HL-60 (cell line): ENCODE measurements around the gene SMTNL2.

Experiments used
- POLR2AphosphoS5 ChIP-seq: IDR thresholded peaks from 2 replicates; pipeline ENCODE4 v1.6.1; 2012; ENCODE audit warnings: low read depth
- SPI1 ChIP-seq: IDR thresholded peaks from 2 replicates; pipeline ENCODE4 v1.6.1; 2012; ENCODE audit warnings: low read depth, mild to moderate bottlenecking, borderline replicate concordance
- TF ChIP-seq, protein P1 (sequence below): IDR thresholded peaks from one replicate; pipeline ENCODE4 v1.5.1; 2011; ENCODE audit warnings: low read length, control low read depth, inconsistent platforms; ENCODE audit not compliant: insufficient read depth

DNA sequence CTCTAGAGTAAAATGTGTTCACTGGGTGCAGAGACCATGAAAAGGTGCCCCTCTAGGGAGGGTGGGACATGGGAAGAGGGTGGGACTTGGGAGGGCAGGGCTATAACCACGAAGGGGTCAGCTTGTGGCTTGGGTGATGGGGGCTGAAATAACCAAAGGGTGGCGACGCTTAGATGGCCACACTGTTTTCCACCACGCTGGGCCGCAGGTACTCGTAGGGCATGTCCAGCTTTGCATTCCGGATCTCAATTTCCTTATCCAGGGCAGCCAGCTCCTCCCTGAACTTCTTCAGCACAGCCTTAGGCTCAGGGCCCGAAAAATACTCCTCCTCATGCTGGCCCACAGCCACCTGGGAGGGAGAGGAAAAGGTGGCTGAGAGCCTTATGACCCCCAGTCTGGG lies 47.1 kb downstream of the SMTNL2 start:
- TF ChIP-seq, protein P1, sequence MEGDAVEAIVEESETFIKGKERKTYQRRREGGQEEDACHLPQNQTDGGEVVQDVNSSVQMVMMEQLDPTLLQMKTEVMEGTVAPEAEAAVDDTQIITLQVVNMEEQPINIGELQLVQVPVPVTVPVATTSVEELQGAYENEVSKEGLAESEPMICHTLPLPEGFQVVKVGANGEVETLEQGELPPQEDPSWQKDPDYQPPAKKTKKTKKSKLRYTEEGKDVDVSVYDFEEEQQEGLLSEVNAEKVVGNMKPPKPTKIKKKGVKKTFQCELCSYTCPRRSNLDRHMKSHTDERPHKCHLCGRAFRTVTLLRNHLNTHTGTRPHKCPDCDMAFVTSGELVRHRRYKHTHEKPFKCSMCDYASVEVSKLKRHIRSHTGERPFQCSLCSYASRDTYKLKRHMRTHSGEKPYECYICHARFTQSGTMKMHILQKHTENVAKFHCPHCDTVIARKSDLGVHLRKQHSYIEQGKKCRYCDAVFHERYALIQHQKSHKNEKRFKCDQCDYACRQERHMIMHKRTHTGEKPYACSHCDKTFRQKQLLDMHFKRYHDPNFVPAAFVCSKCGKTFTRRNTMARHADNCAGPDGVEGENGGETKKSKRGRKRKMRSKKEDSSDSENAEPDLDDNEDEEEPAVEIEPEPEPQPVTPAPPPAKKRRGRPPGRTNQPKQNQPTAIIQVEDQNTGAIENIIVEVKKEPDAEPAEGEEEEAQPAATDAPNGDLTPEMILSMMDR, result no peak
- TF ChIP-seq POLR2AphosphoS5, result no peak
- no peak for TF ChIP-seq SPI1
